Activated T-cell treated with anti-CD3 and anti-CD28 coated beads, Interleukin-2, amount 50 U/mL, for 72 hours (primary cell): ENCODE results near the gene COQ10A. TPM values are rescaled to one million over a fixed set of nuclear protein-coding genes. Genes with fewer than 3 reads are reported as not detected.
A peak's percentile ranks its signal among the peaks of the same experiment; 100 is the strongest.

Source experiments
- ATAC-seq, 2 donors: fragments of 150-1000 bp; cut with Tn5 transposase; replicated peaks in 1 of 2; 2 replicates each; pipeline ENCODE4 v1.10.0; 2021; ENCODE audit warnings: moderate library complexity in 2 of 2, mild to moderate bottlenecking in 1 of 2
- DNase-seq, 2 donors: peaks; one replicate each; pipeline ENCODE4 v3.0.0; 2021 to 2022; ENCODE audit warnings: mixed read lengths in 1 of 2
- H3K27ac Mint-ChIP-seq: one replicate; pipeline ENCODE4 v1.8.0; 2022; ENCODE audit warnings: mild to moderate bottlenecking, moderate library complexity, mixed read lengths
- H3K27me3 Mint-ChIP-seq: one replicate; pipeline ENCODE4 v1.8.0; 2022; ENCODE audit warnings: low read depth, mixed read lengths
- H3K36me3 Mint-ChIP-seq, 2 donors: one replicate each; pipeline ENCODE4 v1.8.0; 2022; ENCODE audit warnings: mixed read lengths in 2 of 2, mild to moderate bottlenecking in 1 of 2; ENCODE audit not compliant: insufficient read depth in 2 of 2
- H3K4me1 Mint-ChIP-seq: one replicate; pipeline ENCODE4 v1.8.0; 2022; ENCODE audit warnings: low read depth, mixed read lengths
- H3K4me3 Mint-ChIP-seq, 2 donors: one replicate each; pipeline ENCODE4 v1.8.0; 2022; ENCODE audit warnings: mild to moderate bottlenecking in 2 of 2, mixed read lengths in 2 of 2, moderate library complexity in 2 of 2
- H3K9me3 Mint-ChIP-seq, 2 donors: one replicate each; pipeline ENCODE4 v1.8.0; 2022; ENCODE audit warnings: mixed read lengths in 2 of 2
- total RNA-seq, 2 donors: library from RNA; stranded (reverse); gene quantifications; one replicate each; pipeline ENCODE4 v1.2.3, GENCODE V29; 2022

Gene COQ10A
- total RNA-seq, 2 donors from 2014 or later = 5.9 to 7.3 TPM

- ATAC-seq = peak in 1 of 2 donors; percentile 17
- DNase-seq = no peak
- Mint-ChIP-seq H3K36me3 (peaks cover 0 to 6% of the 10 kb centered on the region in 2 donors), H3K27me3 (no peaks in the 10 kb centered on the region), H3K4me3 (no peak overlapping the region), H3K4me1 (peaks cover 6% of the 10 kb centered on the region), H3K9me3 (no peaks in the 10 kb centered on the region), H3K27ac (no peak overlapping the region)
These were observed 36.1 kb upstream of the COQ10A start for GRCh38 chr12:56230432-56231183.

- Mint-ChIP-seq H3K36me3 (peaks cover 0 to 4% of the 10 kb centered on the region in 2 donors), H3K4me1 (no peaks in the 10 kb centered on the region), H3K9me3 (no peaks in the 10 kb centered on the region), H3K27me3 (no peaks in the 10 kb centered on the region), H3K4me3 (no peak overlapping the region), H3K27ac (no peak overlapping the region)
- ATAC-seq = peak in 1 of 2 donors; percentile 18
- no peak for DNase-seq
These were observed 35.6 kb upstream of the COQ10A start for GRCh38 chr12:56231184-56231582.

GRCh38 chr12:56234746-56235436, 31.9 kb upstream of the COQ10A start:
- H3K4me1 Mint-ChIP-seq = no peaks in the 10 kb centered on the region
- H3K27me3 Mint-ChIP-seq = no peaks in the 10 kb centered on the region
- H3K27ac Mint-ChIP-seq = no peak overlapping the region
- DNase-seq = no peak
- H3K4me3 Mint-ChIP-seq = no peak overlapping the region
- no peak for ATAC-seq
- no peaks in the 10 kb centered on the region for H3K36me3 Mint-ChIP-seq
- H3K9me3 Mint-ChIP-seq = no peaks in the 10 kb centered on the region

GRCh38 chr12:56236091-56236490, 30.7 kb upstream of the COQ10A start:
- DNase-seq = no peak
- no peak for ATAC-seq
- H3K27me3 Mint-ChIP-seq = no peaks in the 10 kb centered on the region
- H3K27ac Mint-ChIP-seq = no peak overlapping the region
- no peaks in the 10 kb centered on the region for H3K9me3 Mint-ChIP-seq
- H3K36me3 Mint-ChIP-seq = no peaks in the 10 kb centered on the region
- no peaks in the 10 kb centered on the region for H3K4me1 Mint-ChIP-seq
- H3K4me3 Mint-ChIP-seq = no peak overlapping the region

GRCh38 chr12:56236985-56237384, 29.8 kb upstream of the COQ10A start:
- Mint-ChIP-seq H3K27me3 (no peaks in the 10 kb centered on the region), H3K36me3 (peaks cover 0 to 2% of the 10 kb centered on the region in 2 donors), H3K4me1 (no peaks in the 10 kb centered on the region), H3K9me3 (no peaks in the 10 kb centered on the region), H3K27ac (no peak overlapping the region), H3K4me3 (no peak overlapping the region)
- ATAC-seq (no peak), DNase-seq (no peak)

- H3K4me3 Mint-ChIP-seq = no peak overlapping the region
- H3K27me3 Mint-ChIP-seq = no peaks in the 10 kb centered on the region
These were observed 29.2 kb upstream of the COQ10A start for GRCh38 chr12:56237552-56237951.

GRCh38 chr12:56241424-56242303, 25.1 kb upstream of the COQ10A start:
- H3K27ac Mint-ChIP-seq = no peak overlapping the region
- H3K4me3 Mint-ChIP-seq = no peak overlapping the region
- no peaks in the 10 kb centered on the region for H3K27me3 Mint-ChIP-seq
- H3K36me3 Mint-ChIP-seq = peaks cover 3 to 12% of the 10 kb centered on the region in 2 donors
- H3K9me3 Mint-ChIP-seq = no peaks in the 10 kb centered on the region
- no peaks in the 10 kb centered on the region for H3K4me1 Mint-ChIP-seq
- no peak for ATAC-seq
- no peak for DNase-seq

More at GRCh38 chr12:56237552-56237951, 29.2 kb upstream of the COQ10A start:
- DNase-seq = no peak
- Mint-ChIP-seq H3K36me3 (peaks cover 0 to 4% of the 10 kb centered on the region in 2 donors), H3K9me3 (no peaks in the 10 kb centered on the region), H3K27ac (no peak overlapping the region), H3K4me1 (no peaks in the 10 kb centered on the region)
- no peak for ATAC-seq

GRCh38 chr12:56242986-56243385, 23.8 kb upstream of the COQ10A start:
- Mint-ChIP-seq H3K27ac (no peak overlapping the region), H3K4me3 (no peak overlapping the region), H3K9me3 (no peaks in the 10 kb centered on the region), H3K4me1 (no peaks in the 10 kb centered on the region), H3K36me3 (peaks cover 3 to 17% of the 10 kb centered on the region in 2 donors), H3K27me3 (no peaks in the 10 kb centered on the region)
- ATAC-seq (no peak), DNase-seq (no peak)

- Mint-ChIP-seq H3K9me3 (no peaks in the 10 kb centered on the region), H3K27me3 (no peaks in the 10 kb centered on the region), H3K27ac (no peak overlapping the region), H3K4me1 (no peaks in the 10 kb centered on the region), H3K36me3 (peaks cover 3 to 17% of the 10 kb centered on the region in 2 donors), H3K4me3 (no peak overlapping the region)
- no peak for ATAC-seq
- DNase-seq = no peak
These were observed 23.0 kb upstream of the COQ10A start for GRCh38 chr12:56243731-56244181.

- Mint-ChIP-seq H3K27ac (no peak overlapping the region), H3K9me3 (no peaks in the 10 kb centered on the region), H3K4me3 (no peak overlapping the region), H3K27me3 (no peaks in the 10 kb centered on the region), H3K4me1 (no peaks in the 10 kb centered on the region), H3K36me3 (peaks cover 3 to 19% of the 10 kb centered on the region in 2 donors)
- ATAC-seq (no peak), DNase-seq (no peak)
These were observed 22.2 kb upstream of the COQ10A start for GRCh38 chr12:56244494-56244893.

- Mint-ChIP-seq H3K36me3 (peaks cover 3 to 23% of the 10 kb centered on the region in 2 donors), H3K27me3 (no peaks in the 10 kb centered on the region), H3K4me3 (no peak overlapping the region), H3K27ac (no peak overlapping the region), H3K9me3 (no peaks in the 10 kb centered on the region), H3K4me1 (no peaks in the 10 kb centered on the region)
- no peak for DNase-seq
- ATAC-seq = no peak
These were observed 18.8 kb upstream of the COQ10A start for GRCh38 chr12:56247923-56248322.

GRCh38 chr12:56248711-56249110, 18.0 kb upstream of the COQ10A start:
- no peak for ATAC-seq
- peaks cover 3 to 23% of the 10 kb centered on the region in 2 donors for H3K36me3 Mint-ChIP-seq
- no peak overlapping the region for H3K27ac Mint-ChIP-seq
- no peaks in the 10 kb centered on the region for H3K4me1 Mint-ChIP-seq
- H3K4me3 Mint-ChIP-seq = no peak overlapping the region
- no peaks in the 10 kb centered on the region for H3K27me3 Mint-ChIP-seq
- no peaks in the 10 kb centered on the region for H3K9me3 Mint-ChIP-seq
- DNase-seq = no peak

GRCh38 chr12:56252649-56253048, 14.1 kb upstream of the COQ10A start:
- Mint-ChIP-seq H3K4me3 (no peak overlapping the region), H3K27ac (no peak overlapping the region), H3K36me3 (peaks cover 0 to 21% of the 10 kb centered on the region in 2 donors), H3K4me1 (peaks cover 22% of the 10 kb centered on the region), H3K9me3 (no peaks in the 10 kb centered on the region), H3K27me3 (no peaks in the 10 kb centered on the region)
- no peak for ATAC-seq
- no peak for DNase-seq
